LNCAP (cell line): ENCODE data around the gene ARHGAP35.

Source experiments
- TF ChIP-seq, protein P1 (sequence below): fragments of 450-650 bp; IDR thresholded peaks from 2 replicates; pipeline ENCODE4 v1.5.1; 2017; ENCODE audit warnings: mild to moderate bottlenecking

ARHGAP35 gene

DNA sequence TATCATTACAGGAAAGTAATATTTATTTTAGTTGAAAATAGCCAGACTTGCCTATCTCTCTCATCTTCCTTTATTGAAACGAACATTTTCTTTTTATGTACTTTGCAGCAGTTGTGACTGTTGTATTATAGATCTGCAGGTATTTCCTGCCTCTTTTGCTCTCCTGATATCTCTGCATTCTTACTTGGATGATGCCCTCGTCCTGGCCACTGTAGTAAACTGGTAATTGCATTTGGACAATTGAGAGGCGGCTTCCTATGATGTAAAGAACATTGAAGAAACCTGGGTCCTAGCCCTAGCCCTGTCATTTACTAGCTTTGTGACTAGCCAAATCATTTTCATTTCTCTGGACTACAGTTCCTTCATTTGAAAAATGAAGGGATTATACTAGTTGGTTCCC lies 6.4 kb downstream of the ARHGAP35 start:
- TF ChIP-seq, protein P1, sequence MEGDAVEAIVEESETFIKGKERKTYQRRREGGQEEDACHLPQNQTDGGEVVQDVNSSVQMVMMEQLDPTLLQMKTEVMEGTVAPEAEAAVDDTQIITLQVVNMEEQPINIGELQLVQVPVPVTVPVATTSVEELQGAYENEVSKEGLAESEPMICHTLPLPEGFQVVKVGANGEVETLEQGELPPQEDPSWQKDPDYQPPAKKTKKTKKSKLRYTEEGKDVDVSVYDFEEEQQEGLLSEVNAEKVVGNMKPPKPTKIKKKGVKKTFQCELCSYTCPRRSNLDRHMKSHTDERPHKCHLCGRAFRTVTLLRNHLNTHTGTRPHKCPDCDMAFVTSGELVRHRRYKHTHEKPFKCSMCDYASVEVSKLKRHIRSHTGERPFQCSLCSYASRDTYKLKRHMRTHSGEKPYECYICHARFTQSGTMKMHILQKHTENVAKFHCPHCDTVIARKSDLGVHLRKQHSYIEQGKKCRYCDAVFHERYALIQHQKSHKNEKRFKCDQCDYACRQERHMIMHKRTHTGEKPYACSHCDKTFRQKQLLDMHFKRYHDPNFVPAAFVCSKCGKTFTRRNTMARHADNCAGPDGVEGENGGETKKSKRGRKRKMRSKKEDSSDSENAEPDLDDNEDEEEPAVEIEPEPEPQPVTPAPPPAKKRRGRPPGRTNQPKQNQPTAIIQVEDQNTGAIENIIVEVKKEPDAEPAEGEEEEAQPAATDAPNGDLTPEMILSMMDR: no peak

DNA sequence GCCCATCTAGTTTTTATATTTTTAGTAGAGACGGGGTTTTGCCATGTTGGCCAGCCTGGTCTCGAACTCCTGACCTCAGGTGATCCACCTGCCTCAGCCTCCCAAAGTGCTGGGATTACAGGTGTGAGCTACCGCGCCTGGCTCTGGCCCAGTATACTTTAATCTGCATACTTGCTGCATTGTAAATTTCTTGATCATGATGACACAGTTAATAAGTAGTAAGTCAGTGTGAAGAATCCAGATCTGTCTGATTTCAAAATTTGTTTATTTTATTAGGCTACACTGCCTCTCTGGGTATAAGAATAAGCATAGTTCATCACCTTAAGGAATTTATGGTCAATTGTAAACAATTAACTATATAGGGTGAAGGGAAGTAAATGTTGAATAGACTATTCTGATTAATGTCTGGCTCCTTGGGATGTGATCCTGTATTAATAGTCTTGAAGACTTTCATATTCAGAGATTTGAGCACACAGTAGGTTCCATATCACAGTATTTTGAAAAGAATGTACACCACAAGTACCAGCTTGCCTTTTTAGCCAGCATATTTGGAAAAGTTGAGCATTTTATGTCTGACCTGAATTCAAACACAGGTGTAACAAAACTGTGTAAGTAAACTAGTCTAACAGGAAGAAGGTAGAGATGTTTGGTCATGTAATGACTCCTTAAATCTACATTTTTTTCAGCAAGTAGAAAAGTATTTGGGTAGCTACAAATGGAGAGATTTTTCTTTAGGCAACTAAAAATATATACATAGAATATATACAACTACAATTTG lies 7.4 kb downstream of the ARHGAP35 start:
- TF ChIP-seq, protein P1: no peak

DNA sequence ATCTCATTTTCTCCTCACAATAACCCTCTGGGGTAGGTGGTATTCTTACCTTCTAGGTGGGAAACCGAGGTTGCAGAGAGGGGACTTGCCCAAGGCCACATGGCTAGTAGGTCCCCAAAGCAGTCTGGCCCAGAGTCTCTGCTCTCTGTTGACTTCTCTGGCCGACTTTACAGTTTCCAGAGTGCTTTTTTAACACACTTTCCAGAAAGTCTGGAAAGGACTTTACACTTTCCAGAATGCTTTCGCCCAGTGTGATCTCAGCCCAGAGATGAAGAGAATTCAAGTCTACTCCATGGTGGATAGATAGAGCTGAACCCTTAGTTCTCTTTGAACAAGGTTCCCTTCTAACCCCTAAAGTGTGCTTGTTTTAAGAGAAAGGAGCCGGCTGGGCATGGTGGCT lies 12.2 kb downstream of the ARHGAP35 start:
- TF ChIP-seq, protein P1: no peak

DNA sequence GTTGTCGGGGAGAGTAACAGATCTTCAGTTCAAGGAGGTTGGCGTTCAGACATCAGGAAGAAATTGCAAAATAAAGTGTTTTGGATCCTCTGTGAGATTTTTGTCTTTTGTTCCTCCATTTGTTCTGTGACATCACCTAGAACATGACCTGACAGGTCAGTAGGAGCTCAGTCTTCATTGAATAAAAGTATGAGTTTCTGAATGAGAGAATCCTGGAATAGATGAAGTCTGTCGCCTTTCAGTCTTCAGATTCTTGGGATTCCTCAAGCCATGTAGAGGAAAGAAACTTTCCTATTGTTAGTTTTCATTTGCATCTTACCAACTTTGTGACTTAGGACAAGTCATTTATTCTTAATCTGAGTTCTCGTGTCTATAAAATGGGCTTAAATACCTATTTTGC lies 14.4 kb downstream of the ARHGAP35 start:
- TF ChIP-seq, protein P1: no peak

DNA sequence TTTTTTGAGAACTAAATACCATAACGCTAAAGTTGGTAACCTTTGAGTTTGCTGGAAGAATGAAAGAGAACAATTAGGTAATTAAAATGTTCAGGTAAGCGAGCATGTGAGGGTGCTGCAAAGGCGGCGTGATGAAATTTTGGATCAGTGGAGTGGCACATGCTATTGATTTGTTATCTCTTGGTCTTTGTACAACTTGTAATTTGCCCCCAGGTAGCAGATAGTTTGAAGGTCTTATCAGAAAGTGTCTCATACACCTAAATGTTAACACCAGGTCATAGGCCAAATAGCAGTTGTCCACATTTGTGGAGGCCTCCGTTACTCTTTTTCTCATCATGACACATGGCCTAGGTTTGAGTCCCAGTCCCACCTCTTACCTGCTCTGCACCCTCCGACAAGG lies 14.9 kb downstream of the ARHGAP35 start:
- TF ChIP-seq, protein P1: no peak

DNA sequence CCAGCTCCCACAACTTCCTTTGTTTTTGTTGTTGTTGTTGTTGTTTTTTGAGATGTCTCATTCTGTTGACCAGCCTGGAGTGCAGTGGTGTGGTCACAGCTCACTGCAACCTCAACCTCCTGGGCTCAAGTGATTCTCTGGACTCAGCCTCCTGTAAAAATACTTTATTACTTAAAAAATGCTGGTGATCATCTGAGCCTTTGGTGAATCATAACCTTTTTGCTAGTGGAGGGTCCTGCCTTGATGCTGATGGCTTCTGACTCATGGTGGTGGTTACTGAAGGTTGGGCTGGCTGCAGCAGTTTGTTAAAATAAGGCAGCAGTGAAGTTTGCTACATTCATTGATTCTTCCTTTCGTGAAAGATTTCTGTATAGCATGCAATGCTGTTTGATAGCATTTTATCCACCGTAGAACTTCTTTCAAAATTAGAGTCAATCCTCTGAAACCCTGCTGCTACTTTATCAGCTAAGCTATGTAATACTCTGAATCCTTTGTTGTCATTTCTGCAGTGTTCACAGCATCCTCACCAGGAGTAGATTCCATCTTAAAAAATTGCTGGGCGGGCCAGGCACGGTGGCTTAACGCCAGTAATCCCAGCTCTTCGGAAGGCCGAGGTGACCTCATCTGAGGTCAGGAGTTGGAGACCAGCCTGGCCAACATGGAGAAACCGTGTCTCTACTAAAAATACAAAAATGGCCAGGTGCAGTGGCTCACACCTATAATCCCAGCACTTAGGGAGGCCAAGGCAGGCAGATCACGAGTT lies 18.0 kb downstream of the ARHGAP35 start:
- TF ChIP-seq, protein P1: no peak

DNA sequence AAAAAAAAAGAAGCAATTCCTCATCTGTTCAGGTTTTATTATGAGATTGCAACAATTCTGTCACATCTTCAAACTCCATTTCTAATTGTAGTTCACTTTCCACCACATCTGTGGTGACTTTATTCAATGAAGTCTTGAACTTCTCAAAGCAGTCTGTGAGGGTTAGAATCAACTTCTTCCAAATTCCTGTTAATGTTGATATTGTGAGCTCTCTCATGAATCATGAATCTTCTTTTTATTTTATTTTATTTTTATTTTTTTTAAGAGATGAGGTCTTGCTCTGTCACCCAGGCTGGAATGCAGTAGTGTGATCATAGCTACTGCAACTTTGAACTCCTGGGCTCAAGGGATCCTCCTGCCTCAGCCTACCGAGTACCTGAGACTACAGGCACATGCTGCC lies 19.6 kb downstream of the ARHGAP35 start:
- TF ChIP-seq, protein P1: no peak
